Skin of body (tissue), 2 donors: ENCODE measurements around the gene ADIPOQ. TPM values are rescaled to one million over a fixed set of nuclear protein-coding genes. Genes with fewer than 3 reads are reported as not detected.
"Not testable (repeated sequence)": the region's sequence is repeated elsewhere in the genome, so short reads cannot be mapped to it uniquely, and the experiment has no call there.

ENCODE experiments used
- DNase-seq: peaks from one replicate; lab custom pipeline; 2025; lab: John Stamatoyannopoulos, UW
- total RNA-seq: library from RNA; depleted of rRNA; stranded (reverse); fragments of >200 nt; gene quantifications from one replicate; pipeline ENCODE4 v1.2.3, GENCODE V29; 2014

The ADIPOQ gene
- total RNA-seq, 1 donor from 2014 or later: 86.7 TPM

DNA sequence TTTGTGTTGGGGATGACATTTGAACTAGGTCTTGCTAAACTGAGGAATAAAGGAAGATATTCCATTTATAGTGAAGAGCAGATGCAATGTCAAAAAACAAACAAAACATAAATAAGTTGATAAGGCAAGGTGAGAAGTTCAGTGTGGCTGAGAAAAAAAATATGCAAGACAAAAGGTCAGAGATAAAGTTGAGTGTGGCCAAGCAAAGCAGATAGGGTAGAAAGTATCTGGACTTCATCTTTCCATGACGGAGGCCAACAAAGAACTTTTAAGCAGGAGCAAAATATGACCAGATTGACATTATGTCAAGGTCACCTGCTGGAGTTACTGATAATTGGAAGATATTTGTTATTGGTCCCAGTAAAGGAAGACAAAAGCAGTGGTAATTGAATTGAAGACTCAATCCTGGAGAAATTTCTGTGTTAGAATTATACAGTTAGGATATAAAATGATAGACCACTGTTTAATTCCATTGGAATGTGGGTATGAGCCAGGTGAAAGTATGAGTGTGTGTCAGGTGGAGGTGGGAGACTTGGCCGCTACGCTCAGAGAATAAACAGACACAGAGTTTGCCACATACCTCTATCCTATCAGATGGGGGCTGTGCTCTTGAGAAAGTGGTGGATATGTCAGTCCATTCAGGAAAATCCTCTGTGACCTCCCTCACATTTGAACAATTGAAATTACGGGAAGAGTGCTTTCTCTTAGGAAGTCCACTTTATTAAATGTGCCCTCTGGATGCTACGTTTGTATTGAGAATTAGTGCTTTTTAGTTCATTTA is 28.1 kb downstream of the ADIPOQ start:
- no peak for DNase-seq

DNA sequence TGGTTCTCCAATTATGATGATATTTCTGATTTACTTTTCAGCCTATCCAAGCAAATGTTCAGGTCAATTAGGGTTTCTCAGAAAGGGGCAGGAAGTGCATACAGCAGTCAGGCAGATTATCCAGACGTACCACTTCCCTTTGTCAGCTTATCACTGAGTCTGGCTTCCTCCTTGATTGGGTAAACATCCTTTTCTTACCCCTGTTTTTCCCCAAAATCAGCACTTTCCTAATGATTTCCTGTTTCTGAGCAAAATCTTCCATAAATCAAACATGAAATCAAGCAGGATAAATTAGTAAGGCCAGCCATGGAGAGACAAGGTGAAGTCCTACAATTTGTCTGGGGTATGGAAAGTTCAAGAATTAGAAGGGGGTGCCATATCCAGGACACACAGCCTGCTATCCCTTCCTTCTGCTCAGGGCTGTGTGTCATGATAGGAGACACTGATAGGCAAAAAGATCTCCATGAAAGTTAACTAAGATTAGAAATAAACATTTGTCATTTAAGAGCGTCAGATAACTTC is 29.0 kb downstream of the ADIPOQ start:
- DNase-seq: no peak

DNA sequence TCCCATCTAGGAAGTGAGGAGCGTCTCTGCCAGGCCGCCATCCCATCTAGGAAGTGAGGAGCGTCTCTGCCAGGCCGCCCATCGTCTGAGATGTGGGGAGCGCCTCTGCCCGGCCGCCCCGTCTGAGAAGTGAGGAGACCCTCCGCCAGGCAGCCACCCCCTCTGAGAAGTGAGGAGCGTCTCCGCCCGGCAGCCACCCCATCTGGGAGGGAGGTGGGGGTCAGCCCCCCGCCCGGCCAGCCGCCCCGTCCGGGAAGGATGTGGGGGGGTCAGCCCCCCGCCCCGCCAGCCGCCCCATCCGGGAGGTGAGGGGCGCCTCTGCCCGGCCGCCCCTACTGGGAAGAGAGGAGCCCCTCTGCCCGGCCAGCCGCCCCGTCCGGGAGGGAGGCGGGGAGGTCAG is 31.3 kb downstream of the ADIPOQ start:
- DNase-seq: not testable (repeated sequence)

DNA sequence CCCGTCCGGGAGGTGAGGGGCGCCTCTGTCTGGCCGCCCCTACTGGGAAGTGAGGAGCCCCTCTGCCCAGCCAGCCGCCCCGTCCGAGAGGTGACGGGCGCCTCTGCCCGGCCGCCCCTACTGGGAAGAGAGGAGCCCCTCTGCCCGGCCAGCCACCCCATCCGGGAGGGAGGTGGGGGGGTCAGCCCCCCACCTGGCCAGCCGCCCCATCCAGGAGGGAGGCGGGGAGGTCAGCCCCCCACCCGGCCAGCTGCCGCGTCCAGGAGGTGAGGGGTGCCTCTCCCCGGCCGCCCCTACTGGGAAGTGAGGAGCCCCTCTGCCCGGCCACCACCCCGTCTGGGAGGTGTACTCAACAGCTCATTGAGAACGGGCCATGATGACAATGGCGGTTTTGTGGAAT is 31.7 kb downstream of the ADIPOQ start:
- DNase-seq: not testable (repeated sequence)

DNA sequence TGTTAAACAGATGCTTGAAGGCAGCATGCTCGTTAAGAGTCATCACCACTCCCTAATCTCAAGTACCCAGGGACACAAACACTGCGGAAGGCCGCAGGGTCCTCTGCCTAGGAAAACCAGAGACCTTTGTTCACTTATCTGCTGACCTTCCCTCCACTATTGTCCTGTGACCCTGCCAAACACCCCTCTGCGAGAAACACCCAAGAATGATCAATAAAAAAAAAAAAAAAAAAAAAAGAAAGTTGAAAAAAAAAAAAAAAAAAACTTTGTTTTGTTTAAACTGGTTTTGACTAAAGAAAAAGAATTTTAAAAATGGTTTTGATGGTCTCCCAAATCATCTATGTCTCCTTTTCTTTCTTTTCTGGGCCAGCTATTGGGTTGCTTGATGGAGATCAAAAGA is 32.3 kb downstream of the ADIPOQ start:
- not testable (repeated sequence) for DNase-seq

DNA sequence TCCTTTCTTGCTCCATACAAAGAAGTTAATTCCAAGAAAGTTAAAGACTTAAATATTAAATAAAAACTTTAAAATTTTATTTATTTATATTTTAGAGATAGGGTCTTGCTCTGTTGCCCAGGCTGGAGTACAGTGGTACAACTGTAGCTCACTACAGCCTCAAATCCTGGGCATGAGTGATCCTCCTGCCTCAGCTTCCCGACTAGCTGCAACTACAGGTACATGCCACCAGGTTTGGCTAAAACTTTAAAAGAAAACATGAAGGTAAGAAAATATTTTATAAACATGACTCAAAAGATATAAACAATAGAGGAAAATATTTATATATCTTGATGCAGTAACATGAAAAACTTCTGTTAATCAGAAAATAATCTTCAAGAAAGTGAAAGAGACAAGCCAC is 33.2 kb downstream of the ADIPOQ start:
- DNase-seq: no peak

DNA sequence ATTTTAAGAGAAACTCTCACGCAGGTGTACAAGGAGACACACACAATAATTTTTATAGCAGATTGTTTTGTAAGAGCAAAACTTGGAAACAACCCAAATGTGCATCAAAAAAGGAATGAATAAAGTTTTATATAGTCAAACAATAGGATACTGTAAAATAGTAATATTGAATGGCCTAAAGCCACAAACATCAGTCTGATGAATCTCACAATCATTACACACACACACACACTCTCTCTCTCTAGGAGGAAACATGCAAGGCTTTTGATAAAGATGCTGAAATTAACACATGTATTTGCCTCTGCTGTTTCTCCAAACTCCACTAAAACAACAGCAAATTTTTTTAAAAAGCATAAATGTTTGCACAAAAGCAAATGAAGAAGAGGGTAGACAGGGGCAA is 37.3 kb downstream of the ADIPOQ start:
- no peak for DNase-seq

DNA sequence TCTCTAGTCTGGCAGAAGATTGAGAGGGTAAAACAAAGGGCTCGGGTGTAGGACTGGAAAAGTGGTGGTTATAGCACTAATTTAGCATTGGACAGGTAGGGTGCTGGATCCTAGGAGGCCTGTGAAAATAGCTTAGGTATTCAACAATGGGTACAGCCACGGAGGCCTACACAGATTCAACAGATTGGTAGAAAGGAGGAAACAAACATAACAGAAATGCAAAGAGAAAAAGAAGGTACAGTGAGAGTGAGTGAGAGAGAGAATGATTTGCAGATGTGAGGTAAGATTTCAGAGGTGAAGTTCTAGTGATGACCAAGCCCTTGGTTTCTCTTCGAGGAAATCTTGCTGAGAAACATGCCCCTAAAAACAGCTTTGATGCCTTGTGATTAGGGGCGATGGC is 37.9 kb downstream of the ADIPOQ start:
- no peak for DNase-seq

DNA sequence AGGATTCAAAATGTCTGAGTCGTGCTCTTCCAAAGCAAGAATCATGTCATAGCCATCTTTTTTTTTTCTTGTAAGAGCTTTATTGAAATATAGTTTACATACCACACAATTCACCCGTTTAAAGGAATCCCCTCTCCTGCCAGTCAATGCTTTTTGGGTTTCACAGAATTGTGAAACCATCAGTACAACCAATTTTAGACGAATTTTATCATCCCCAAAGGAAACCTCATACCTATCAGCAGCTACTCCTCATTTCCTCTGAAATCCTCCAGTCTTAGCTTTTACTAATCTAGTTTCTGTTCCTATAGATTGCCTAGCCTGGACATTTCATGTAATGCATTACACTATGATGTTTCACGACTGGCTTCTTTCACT is 39.6 kb downstream of the ADIPOQ start:
- DNase-seq: no peak

DNA sequence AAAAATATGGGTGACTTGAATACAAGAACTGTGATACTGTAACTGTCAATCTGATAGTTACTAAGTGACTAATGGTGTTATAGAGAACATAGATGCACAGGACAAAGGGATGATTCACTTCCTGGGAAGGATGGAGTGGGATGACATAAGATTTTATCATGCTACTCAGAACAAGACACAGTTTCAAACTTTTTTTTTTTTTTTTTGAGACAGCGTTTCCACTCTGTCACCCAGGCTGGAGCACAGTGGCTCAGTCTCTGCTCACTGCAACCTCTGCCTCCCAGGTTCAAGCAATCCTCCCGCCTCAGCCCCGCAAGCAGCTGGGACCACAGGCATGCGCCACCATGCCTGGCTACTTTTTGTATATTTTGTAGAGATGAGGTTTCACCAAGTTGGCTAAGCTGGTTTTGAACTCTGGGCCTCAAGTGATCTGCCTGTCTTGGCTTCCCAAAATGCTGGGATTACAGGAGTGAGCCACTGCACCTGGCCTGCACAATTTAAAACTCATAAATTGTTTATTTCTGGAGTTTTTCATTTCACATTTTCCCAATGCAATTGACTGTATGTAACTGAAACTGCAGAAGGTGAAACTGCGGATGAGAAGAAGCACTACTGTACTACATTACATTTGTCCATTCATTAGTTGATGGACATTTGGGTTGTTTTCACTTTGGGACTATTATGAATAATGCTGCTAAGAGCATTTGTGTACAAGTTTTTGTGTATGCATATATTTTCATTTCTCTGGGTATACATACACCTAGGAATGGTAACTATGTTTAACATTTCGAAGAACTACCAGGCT is 40.6 kb downstream of the ADIPOQ start:
- no peak for DNase-seq

DNA sequence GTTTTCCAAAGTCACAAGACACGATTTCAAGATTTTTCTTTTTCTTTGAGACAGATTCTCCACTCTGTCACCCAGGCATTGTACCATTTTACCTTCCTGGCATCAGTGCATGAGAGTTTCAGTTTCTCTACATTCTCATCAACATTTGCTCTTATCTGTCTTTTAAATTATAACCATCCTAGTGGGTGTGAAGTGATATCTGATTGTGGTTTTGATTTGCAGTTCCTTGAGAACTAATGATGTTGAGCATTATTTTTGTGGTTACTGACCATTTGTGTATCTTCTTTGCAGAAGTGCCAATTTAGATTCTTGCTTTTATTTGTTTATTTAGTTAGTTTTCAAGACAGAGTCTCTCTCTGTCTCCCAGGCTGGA is 41.2 kb downstream of the ADIPOQ start:
- DNase-seq: no peak

DNA sequence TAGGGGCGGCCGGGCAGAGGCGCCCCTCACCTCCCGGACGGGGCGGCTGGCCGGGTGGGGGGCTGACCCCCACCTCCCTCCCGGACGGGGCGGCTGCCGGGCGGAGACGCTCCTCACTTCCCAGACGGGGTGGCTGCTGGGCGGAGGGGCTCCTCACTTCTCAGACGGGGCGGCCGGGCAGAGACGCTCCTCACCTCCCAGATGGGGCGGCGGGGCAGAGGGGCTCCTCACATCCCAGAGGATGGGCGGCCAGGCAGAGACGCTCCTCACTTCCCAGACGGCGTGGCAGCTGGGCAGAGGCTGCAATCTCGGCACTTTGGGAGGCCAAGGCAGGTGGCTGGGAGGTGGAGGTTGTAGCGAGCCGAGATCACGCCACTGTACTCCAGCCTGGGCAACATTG is 42.4 kb downstream of the ADIPOQ start:
- not testable (repeated sequence) for DNase-seq

DNA sequence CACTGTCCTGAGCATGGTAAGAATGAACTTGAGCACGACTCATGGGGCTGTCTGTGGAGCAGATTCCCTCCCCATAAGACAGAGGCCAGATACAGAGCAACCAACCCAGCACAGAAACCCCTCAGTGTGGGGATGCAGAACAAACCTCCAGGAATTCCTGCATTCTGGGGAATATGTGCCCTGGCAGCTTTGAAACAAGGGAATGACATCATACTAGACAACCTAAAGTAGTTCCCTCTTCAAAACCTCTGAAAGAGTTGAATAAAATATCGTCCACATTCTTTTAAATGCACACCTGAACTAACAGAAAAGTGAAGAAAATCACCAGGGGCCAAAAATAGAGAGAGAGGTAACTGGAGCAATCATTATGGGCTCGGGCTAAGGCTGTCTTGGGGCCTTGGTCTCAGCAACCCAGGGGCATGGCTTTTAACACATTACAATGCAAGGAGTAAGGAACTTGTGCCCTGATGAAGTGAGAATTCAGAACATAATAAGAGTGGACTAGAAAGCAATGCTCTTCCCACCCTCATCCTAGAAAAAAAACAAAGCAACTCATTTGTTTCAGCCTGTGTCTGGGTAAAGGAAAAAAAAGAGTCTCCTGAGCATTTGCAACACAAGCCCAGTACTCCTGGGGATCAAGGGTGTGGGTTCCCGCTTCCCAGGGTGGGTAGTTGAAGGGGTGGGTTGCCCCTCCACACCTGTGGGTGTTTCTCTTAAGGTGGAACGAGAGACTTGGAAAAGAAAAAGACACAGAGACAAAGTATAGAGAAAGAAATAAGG is 43.9 kb downstream of the ADIPOQ start:
- no peak for DNase-seq

DNA sequence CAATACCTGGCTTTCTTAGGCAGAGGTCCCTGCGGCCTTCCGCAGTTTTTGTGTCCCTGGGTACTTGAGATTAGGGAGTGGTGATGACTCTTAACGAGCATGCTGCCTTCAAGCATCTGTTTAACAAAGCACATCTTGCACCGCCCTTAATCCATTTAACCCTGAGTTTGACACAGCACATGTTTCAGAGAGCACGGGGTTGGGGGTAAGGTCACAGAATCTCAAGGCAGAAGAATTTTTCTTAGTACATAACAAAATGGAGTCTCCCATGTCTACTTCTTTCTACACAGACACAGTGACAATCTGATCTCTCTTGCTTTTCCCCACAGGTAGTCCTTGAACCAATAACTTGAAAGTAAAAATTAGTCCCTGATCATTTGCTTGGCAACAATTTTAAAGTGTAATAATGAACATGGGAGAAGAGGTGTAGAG is 45.0 kb downstream of the ADIPOQ start:
- DNase-seq: not testable (repeated sequence)

DNA sequence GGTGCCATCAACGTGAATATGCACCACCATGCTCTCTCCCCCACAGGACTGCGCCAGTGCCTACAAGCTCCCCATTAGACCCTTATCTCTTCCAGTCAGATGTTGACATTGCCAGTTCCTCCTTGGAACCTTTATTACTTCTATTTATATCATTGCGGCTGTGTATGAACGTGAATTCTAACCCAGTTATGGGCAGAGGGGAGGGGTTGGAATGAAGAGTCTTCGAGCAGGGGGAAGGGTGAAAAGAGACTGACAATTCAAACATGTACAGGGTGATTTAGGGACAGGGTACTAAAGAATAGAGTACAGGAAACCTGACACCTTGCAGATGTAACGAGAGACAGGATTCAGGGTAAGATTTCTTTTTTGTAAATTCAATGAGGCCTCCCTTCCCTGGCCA is 46.1 kb downstream of the ADIPOQ start:
- no peak for DNase-seq

DNA sequence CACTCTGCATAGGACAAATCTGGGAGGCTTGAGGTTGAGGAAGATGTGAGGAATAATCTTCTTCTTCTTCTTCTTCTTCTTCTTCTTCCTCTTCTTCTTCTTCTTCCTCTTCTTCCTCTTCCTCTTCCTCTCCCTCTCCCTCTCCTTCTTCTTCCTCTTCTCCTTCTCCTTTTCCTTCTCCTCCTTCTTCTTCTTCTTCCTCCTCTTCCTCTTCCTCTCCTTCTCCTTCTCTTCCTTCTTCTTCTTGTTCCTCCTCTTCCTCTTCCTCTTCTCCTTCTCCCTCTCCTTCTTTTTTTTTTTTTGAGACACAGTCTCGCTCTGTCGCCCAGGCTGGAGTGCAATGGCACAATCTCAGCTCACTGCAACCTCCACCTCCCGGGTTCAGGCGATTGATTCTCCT is 47.2 kb downstream of the ADIPOQ start:
- not testable (repeated sequence) for DNase-seq

DNA sequence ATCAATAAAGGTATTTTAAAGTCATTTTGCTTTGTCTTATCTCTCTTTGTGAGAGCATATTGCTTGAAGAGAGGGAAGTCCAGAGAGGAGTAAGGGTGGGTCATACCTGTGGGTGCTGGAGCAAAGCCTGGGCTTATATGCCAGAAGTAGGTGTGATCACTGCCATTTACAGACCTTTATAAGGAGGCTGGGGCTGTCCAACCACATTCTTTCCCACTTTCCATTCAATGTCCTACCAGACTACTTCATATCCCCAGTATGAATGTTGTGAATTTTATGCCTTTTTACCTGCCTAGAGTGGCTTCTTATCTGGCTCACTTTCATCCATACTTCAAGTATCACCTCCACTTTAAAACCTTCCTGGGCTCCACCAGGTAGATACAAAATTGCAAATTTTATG is 48.4 kb downstream of the ADIPOQ start:
- DNase-seq: no peak

DNA sequence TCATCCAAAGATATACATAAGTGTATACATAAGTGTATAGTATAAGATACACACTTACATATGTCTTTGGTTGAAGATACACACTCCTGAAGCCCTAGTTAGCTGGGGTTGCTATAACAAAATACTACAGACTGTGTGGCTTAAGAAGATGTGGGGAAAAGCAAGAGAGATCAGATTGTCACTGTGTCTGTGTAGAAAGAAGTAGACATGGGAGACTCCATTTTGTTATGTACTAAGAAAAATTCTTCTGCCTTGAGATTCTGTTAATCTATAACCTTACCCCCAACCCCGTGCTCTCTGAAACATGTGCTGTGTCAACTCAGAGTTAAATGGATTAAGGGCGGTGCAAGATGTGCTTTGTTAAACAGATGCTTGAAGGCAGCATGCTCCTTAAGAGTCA is 50.6 kb downstream of the ADIPOQ start:
- not testable (repeated sequence) for DNase-seq

DNA sequence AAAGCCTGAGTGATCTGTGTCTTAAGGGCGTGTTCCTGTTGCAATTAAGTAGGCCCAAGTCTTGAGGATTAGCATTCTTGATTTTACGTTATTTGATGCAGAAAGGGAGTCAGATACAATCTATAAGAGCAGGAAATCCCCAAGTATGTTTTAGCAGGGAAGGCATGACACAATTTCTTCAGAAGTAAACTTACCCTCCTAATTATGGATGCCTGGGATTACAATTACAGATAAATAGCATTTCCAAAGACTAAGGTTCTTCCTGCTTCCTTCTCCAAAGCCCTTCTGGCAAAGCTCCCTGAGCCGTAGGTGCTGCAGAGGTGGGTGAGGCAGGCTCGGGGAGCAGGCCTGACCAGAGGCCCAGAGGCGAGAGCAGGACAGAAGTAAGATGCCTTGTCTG is 52.9 kb downstream of the ADIPOQ start:
- no peak for DNase-seq

DNA sequence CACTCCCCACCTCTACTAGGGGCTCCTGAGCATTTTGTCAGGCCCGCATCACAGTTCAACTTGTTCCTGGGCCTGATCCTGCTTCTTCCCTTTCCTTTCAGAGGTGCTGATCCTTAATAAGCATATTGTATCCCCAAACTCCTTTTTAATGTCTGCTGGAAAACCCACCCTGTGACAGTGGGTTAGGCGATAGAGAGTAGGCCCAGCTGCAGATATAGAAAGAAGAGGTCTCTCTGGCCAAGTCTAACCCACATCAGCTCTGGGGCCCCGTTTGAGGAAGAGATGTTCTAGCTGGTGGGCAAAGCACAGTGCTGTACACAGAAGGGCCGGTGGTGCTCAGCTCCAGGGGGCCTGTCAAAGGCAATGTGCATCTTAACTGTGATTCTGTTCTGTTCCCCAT is 53.5 kb downstream of the ADIPOQ start:
- DNase-seq: no peak

DNA sequence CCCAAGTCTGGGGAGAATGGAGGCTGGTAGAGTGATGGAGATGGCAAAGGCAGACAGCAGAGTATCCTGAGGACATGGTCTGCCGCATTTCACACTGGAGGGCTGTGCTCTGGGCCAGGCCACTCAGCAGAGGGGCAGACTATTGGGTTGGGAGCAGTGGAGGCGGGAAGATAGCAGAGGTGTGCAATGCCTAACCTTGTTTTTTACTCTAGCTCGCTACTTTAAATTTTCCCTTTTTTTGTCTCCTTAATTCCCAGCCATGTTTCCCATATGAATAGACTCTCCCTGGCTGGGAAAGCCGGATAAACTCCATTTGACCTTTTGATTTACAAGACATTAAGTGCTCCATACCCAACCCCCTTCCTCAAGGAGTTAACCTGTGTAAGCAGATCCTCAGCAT is 54.4 kb downstream of the ADIPOQ start:
- DNase-seq: no peak
